SHP77 (cell line): ENCODE results near the gene SRGAP1.
"Not testable (repeated sequence)": the region's sequence is repeated elsewhere in the genome, so short reads cannot be mapped to it uniquely, and the experiment has no call there.

Experiments used
- DNase-seq, 2 experiments: peaks; one replicate each; lab custom pipeline; 2025; lab: John Stamatoyannopoulos, UW

The SRGAP1 gene

GRCh38 chr12:64007853-64008252 lies 163.4 kb downstream of the SRGAP1 start:
- DNase-seq, result no peak

- DNase-seq, result no peak
Measured at GRCh38 chr12:64008596-64008995, 164.1 kb downstream of the SRGAP1 start.

GRCh38 chr12:64009321-64010068 lies 165.0 kb downstream of the SRGAP1 start:
- no peak for DNase-seq

- no peak for DNase-seq
Measured at GRCh38 chr12:64010069-64010686, 165.7 kb downstream of the SRGAP1 start.

GRCh38 chr12:64016521-64016920 lies 172.0 kb downstream of the SRGAP1 start:
- no peak for DNase-seq

- not testable (repeated sequence) for DNase-seq
Measured at GRCh38 chr12:64018116-64018515, 173.6 kb downstream of the SRGAP1 start.

- DNase-seq, result no peak
Measured at GRCh38 chr12:64018524-64018923, 174.0 kb downstream of the SRGAP1 start.

GRCh38 chr12:64019101-64019500 lies 174.6 kb downstream of the SRGAP1 start:
- DNase-seq, result no peak

GRCh38 chr12:64019654-64020053 lies 175.2 kb downstream of the SRGAP1 start:
- DNase-seq, result no peak

- DNase-seq, result no peak
Measured at GRCh38 chr12:64025174-64025958, 180.9 kb downstream of the SRGAP1 start.

- DNase-seq, result no peak
Measured at GRCh38 chr12:64027311-64027710, 182.8 kb downstream of the SRGAP1 start.

- no peak for DNase-seq
Measured at GRCh38 chr12:64028541-64028940, 184.0 kb downstream of the SRGAP1 start.

GRCh38 chr12:64029013-64029857 lies 184.7 kb downstream of the SRGAP1 start:
- no peak for DNase-seq

- DNase-seq, result no peak
Measured at GRCh38 chr12:64030155-64030554, 185.7 kb downstream of the SRGAP1 start.

GRCh38 chr12:64034056-64034455 lies 189.6 kb downstream of the SRGAP1 start:
- not testable (repeated sequence) for DNase-seq

- DNase-seq, result no peak
Measured at GRCh38 chr12:64034901-64035576, 190.5 kb downstream of the SRGAP1 start.

- DNase-seq, result no peak
Measured at GRCh38 chr12:64036414-64036813, 191.9 kb downstream of the SRGAP1 start.

- peak; percentile 93 for DNase-seq
Measured at GRCh38 chr12:64039281-64039871, 194.9 kb downstream of the SRGAP1 start.

- DNase-seq, result no peak
Measured at GRCh38 chr12:64042911-64043310, 198.4 kb downstream of the SRGAP1 start.

GRCh38 chr12:64044191-64044590 lies 199.7 kb downstream of the SRGAP1 start:
- DNase-seq, result no peak

GRCh38 chr12:64051057-64051456 lies 206.6 kb downstream of the SRGAP1 start:
- no peak for DNase-seq
